Measurements from ENCODE around the gene WNT10A. TPM values are rescaled to one million over a fixed set of nuclear protein-coding genes. Genes with fewer than 3 reads are reported as not detected.

Gene WNT10A
- total and polyA plus RNA-seq, 9 of the 15 experiments (the other 6 are each of a cell fraction or from before 2014, with no cell fraction given) = not detected

- Histone ChIP-seq H3K27ac (ENCODE audit: extremely low read depth, low read depth, low read length) (no peak overlapping the region), H3K9me3 (replicated peaks; ENCODE audit: control insufficient read depth, insufficient read depth, low read depth, low read length) (no peaks in the 10 kb centered on the region), H3K36me3 (ENCODE audit: control insufficient read depth, insufficient read depth, low read length) (no peaks in the 10 kb centered on the region), H4K20me1 (replicated peaks; ENCODE audit: control insufficient read depth, insufficient read depth, low read length) (no peaks in the 10 kb centered on the region), H3K79me2 (ENCODE audit: control insufficient read depth, insufficient read depth, low read length) (no peaks in the 10 kb centered on the region), H3K27me3 (ENCODE audit: control insufficient read depth in 2 of 2, insufficient read depth in 2 of 2, low read length in 2 of 2) (peaks cover 0 to 10% of the 10 kb centered on the region in 2 experiments; a peak in 2 of 5 replicates), H3K4me1 (replicated peaks in 1 of 2; ENCODE audit: control insufficient read depth in 2 of 2, insufficient read depth in 2 of 2, low read length in 2 of 2) (no peaks in the 10 kb centered on the region; a peak in 1 of 5 replicates), H3K4me2 (ENCODE audit: insufficient read depth, low read length) (no peak overlapping the region), H3K9me1 (ENCODE audit: control insufficient read depth, insufficient read depth, low read length) (no peaks in the 10 kb centered on the region), H3K9ac (ENCODE audit: insufficient read depth in 1 of 2, low read depth in 2 of 2, low read length in 2 of 2) (no peak overlapping the region), H3K4me3 (no peak overlapping the region), H2AFZ (ENCODE audit: low read depth, low read length) (no peak overlapping the region)
- no peak for ATAC-seq
- in situ Hi-C loops (cut with MboI) (loop anchor here (10.0 kb wide), 2 partner anchors 125 to 265 kb away; no protein-coding TSS in a partner anchor), intact Hi-C loops (cut with micrococcal nuclease) (loop anchor here (5.0 to 10.0 kb wide), 4 partner anchors 137 to 682 kb away; partner anchors contain the start of genes CXCR1 and TTLL4)
- BruUV-seq (replicated peaks) = no TSS peak
- no peak for DNase-seq (ENCODE audit: extremely low read depth in 1 of 4, low spot score in 3 of 4)
- ChIA-PET POLR2A (interaction anchor here (0.8 kb wide), 1 partner anchor 192 kb away, joined by 6 read pairs; no protein-coding TSS in a partner anchor), CTCF (ENCODE audit: low intra/inter-chr PET ratio) (no interaction called here)
- no peak for FAIRE-seq
- TF ChIP-seq ZNF134 (CRISPR knock-in tag; conservative IDR thresholded peaks at IDR 0.05) (no peak), HDGF (IDR thresholded peaks at IDR 0.05) (no peak), ZNF280B (CRISPR knock-in tag; IDR thresholded peaks at IDR 0.05) (no peak), NFYB (IDR thresholded peaks at IDR 0.05; ENCODE audit: extremely low read depth, insufficient read length) (no peak), ZNF589 (CRISPR knock-in tag; IDR thresholded peaks at IDR 0.05; ENCODE audit: low read depth) (no peak), MBD1 (CRISPR knock-in tag; IDR thresholded peaks at IDR 0.05) (no peak), EP300 (IDR thresholded peaks at IDR 0.05; ENCODE audit: low read length) (no peak)
- WGBS (ENCODE audit: insufficient coverage, low coverage, missing lambda C conversion rate) = 8% methylated on average over 6 of the region's 7 CpGs
Measured at GRCh38 chr2:218849721-218850120, 30.9 kb upstream of the WNT10A start.

Data from K562 (cell line).